Activated CD4-positive, alpha-beta T cell treated with anti-CD3 and anti-CD28 coated beads for 36 hours (primary cell): ENCODE results near the gene CREM. TPM values are rescaled to one million over a fixed set of nuclear protein-coding genes. Genes with fewer than 3 reads are reported as not detected.
A peak's percentile ranks its signal among the peaks of the same experiment; 100 is the strongest.

Experiments
- ATAC-seq: fragments of 200-7000 bp; cut with Tn5 transposase; one replicate; pipeline ENCODE4 v1.10.0; 2021; ENCODE audit warnings: mild to moderate bottlenecking, moderate library complexity
- CTCF ChIA-PET: fragments of 350-600 bp; sonication (Branson Sonifier 250); formaldehyde crosslinking; loops from one replicate; lab custom pipeline; 2021; ENCODE audit warnings: antibody characterized with exemption; lab: Charles Lee
- POLR2A ChIA-PET: fragments of 350-600 bp; sonication (Branson Sonifier 250); formaldehyde crosslinking; loops from one replicate; lab custom pipeline; 2021; ENCODE audit warnings: antibody characterized with exemption, inconsistent platforms; lab: Charles Lee
- DNase-seq: peaks from one replicate; pipeline ENCODE4 v3.0.0-alpha.2; 2020
- H3K27ac Mint-ChIP-seq: one replicate; pipeline ENCODE4 v1.8.0; 2021; ENCODE audit warnings: mixed read lengths
- H3K27me3 Mint-ChIP-seq: one replicate; pipeline ENCODE4 v1.8.0; 2021; ENCODE audit warnings: mixed read lengths
- H3K36me3 Mint-ChIP-seq: one replicate; pipeline ENCODE4 v1.8.0; 2021; ENCODE audit warnings: low read depth, mixed read lengths
- H3K4me1 Mint-ChIP-seq: one replicate; pipeline ENCODE4 v1.8.0; 2021; ENCODE audit warnings: mixed read lengths
- H3K4me3 Mint-ChIP-seq: one replicate; pipeline ENCODE4 v1.8.0; 2021; ENCODE audit warnings: mild to moderate bottlenecking, moderate library complexity, mixed read lengths
- H3K9me3 Mint-ChIP-seq: one replicate; pipeline ENCODE4 v1.8.0; 2021; ENCODE audit warnings: low read depth, mixed read lengths
- intact Hi-C, 2 experiments: fragments of 100-400 bp; cut with DNase I in 1 of 2; cut with micrococcal nuclease in 1 of 2; formaldehyde crosslinking; loops; one replicate each; pipeline versions ENCODE4 v1.14.2 to v1.15.1; 2022 to 2024; cut with DNase I, micrococcal nuclease
- total RNA-seq, 2 experiments: library from RNA; stranded (reverse); gene quantifications; one replicate each; pipeline ENCODE4 v1.2.3, GENCODE V29; 2021

CREM gene
- total RNA-seq, 2 experiments from 2014 or later: 106 to 126 TPM

- H3K27me3 Mint-ChIP-seq: peaks cover 8% of the 10 kb centered on the region
- H3K9me3 Mint-ChIP-seq: no peaks in the 10 kb centered on the region
- ChIA-PET CTCF (interaction anchor here (1.1 to 1.4 kb wide), 2 partner anchors 99 to 103 kb away, joined by 4 to 5 read pairs; no protein-coding TSS in a partner anchor), POLR2A (no interaction called here)
- H3K4me1 Mint-ChIP-seq: no peaks in the 10 kb centered on the region
- no peaks in the 10 kb centered on the region for H3K36me3 Mint-ChIP-seq
- H3K4me3 Mint-ChIP-seq: no peak overlapping the region
- no peak for ATAC-seq
- intact Hi-C loops: no loop called here
- H3K27ac Mint-ChIP-seq: no peak overlapping the region
- DNase-seq: no peak
Measured at GRCh38 chr10:35097510-35097909, 29.1 kb upstream of the CREM start.

GRCh38 chr10:35103882-35104281 is 22.8 kb upstream of the CREM start:
- Mint-ChIP-seq H3K36me3 (no peaks in the 10 kb centered on the region), H3K9me3 (no peaks in the 10 kb centered on the region), H3K27ac (no peak overlapping the region), H3K4me1 (no peaks in the 10 kb centered on the region), H3K27me3 (no peaks in the 10 kb centered on the region), H3K4me3 (no peak overlapping the region)
- intact Hi-C loops: no loop called here
- DNase-seq: no peak
- ChIA-PET POLR2A (no interaction called here), CTCF (interaction anchor here (0.6 kb wide), 1 partner anchor 17 kb away, joined by 3 read pairs; no protein-coding TSS in a partner anchor)
- ATAC-seq: no peak

GRCh38 chr10:35112571-35112970 is 14.1 kb upstream of the CREM start:
- no peak overlapping the region for H3K27ac Mint-ChIP-seq
- no peaks in the 10 kb centered on the region for H3K9me3 Mint-ChIP-seq
- H3K4me1 Mint-ChIP-seq: no peaks in the 10 kb centered on the region
- no peak for DNase-seq
- no peaks in the 10 kb centered on the region for H3K36me3 Mint-ChIP-seq
- no peak overlapping the region for H3K4me3 Mint-ChIP-seq
- POLR2A ChIA-PET: no interaction called here
- no peaks in the 10 kb centered on the region for H3K27me3 Mint-ChIP-seq
- CTCF ChIA-PET: interaction anchor here (1.1 kb wide), 1 partner anchor 10 kb away, joined by 3 read pairs; no protein-coding TSS in a partner anchor
- intact Hi-C loops: no loop called here
- ATAC-seq: no peak

DNA sequence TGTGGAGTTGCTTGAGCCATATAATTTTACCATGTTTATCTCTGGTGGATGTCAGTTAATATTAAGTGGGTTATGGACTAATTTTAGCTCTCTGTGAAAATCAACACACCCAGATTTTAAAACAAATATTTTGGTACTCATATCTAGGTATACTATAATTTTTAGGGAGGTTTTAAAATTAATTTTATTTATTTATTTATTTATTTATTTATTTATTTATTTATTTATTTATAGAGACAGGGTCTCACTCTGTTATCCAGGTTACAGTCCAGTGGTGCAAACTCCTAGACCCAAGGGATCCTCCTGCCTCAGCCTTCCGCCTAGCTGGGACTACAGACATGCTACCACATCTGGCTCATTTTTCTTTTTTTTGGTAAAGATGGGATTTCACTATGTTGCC is 7.3 kb upstream of the CREM start:
- Mint-ChIP-seq H3K27ac (no peak overlapping the region), H3K36me3 (no peaks in the 10 kb centered on the region), H3K4me1 (peaks cover 12% of the 10 kb centered on the region), H3K9me3 (no peaks in the 10 kb centered on the region), H3K27me3 (no peaks in the 10 kb centered on the region), H3K4me3 (no peak overlapping the region)
- DNase-seq: no peak
- no peak for ATAC-seq
- intact Hi-C loops: no loop called here
- CTCF ChIA-PET: interaction anchor here (0.7 to 6.7 kb wide), 16 partner anchors 8 to 174 kb away, joined by 3 to 102 read pairs (median 4); no protein-coding TSS in a partner anchor
- POLR2A ChIA-PET: interaction anchor here (0.7 to 2.0 kb wide), 2 partner anchors 10 to 76 kb away, joined by 3 to 11 read pairs; no protein-coding TSS in a partner anchor

GRCh38 chr10:35124540-35124939 is 2.1 kb upstream of the CREM start:
- peaks cover 37% of the 10 kb centered on the region for H3K4me1 Mint-ChIP-seq
- no peaks in the 10 kb centered on the region for H3K27me3 Mint-ChIP-seq
- CTCF ChIA-PET: interaction anchor here (0.5 to 8.9 kb wide), 4 partner anchors 71 to 107 kb away, joined by 3 to 102 read pairs (median 52); no protein-coding TSS in a partner anchor
- peaks cover 13% of the 10 kb centered on the region for H3K36me3 Mint-ChIP-seq
- intact Hi-C loops: loop anchor here in 1 of 2 experiments (10.0 kb wide), 1 partner anchor 320 kb away; no protein-coding TSS in a partner anchor
- peak overlapping the region; percentile 86 for H3K4me3 Mint-ChIP-seq
- H3K9me3 Mint-ChIP-seq: no peaks in the 10 kb centered on the region
- ATAC-seq: no peak
- no peak overlapping the region for H3K27ac Mint-ChIP-seq
- no peak for DNase-seq
- POLR2A ChIA-PET: no interaction called here

DNA sequence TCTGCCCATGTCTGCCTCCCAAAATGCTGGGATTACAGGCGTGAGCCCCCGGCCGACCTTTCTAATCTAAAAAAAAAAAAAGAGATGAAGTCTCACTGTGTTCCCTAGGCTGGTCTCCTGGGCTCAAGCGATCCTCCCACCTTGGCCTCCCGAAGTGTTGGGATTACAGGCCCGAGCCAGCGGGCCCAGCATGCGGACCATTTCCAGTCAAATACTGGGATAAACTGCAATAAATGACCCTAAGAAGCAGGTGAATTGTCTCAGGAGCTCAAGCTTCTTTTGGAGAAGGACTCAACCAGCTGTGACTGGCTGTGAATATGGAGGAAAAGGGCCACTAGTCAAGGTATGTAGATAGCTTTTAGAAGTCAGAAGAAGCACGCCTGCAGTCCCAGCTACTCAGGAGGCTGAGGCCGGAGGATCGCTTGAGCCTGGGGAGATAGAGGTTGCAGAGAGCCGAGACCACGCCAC is 550 bp upstream of the CREM start:
- Mint-ChIP-seq H3K9me3 (no peaks in the 10 kb centered on the region), H3K4me3 (peak overlapping the region; percentile 86), H3K36me3 (peaks cover 17% of the 10 kb centered on the region), H3K27ac (peak overlapping the region; percentile 88), H3K27me3 (no peaks in the 10 kb centered on the region), H3K4me1 (peaks cover 51% of the 10 kb centered on the region)
- ATAC-seq (peak; percentile 3), DNase-seq (no peak)
- ChIA-PET CTCF (interaction anchor here (0.5 to 8.9 kb wide), 15 partner anchors 16 to 515 kb away, joined by 3 to 102 read pairs (median 3); no protein-coding TSS in a partner anchor), POLR2A (interaction anchor here (0.6 to 3.8 kb wide), 8 partner anchors 24 to 93 kb away, joined by 3 to 93 read pairs (median 4); no protein-coding TSS in a partner anchor)
- intact Hi-C loops: loop anchor here (1.0 to 10.0 kb wide), 12 partner anchors 35 to 516 kb away; partner anchors contain the start of genes CUL2 (in 2 of the 2), FZD8 (in 2 of the 2) and CCNY (in 1 of the 2)

DNA sequence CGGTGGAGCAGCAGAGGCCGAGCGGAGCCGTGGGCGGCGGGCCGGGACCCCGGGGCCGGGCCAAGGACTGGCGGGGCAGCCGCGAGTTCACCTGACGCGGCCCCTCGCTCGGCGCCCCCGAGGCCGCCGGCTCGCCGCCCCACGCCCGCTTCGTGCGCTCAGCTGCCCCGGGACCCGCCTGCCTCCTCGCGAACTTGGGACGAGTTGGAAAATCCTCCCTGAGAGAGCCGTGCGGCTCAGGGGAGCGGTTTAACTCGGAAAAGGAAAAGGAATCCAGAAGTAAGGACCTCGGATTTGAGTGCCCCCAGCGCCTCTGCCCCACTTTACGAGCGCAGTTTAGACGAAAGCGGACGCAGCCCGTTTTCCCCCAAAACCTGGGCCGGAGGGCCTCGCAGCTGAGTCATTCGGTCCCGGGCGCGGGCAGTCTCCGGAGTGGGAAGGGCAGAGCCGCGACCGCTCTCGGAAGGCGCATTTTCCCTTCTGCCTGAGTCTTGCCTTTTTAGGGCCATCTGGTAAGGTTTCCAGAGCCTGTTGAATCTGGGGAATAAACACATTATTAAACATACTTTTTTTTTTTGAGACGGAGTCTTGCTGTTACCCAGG is 744 bp downstream of the CREM start:
- peaks cover 17% of the 10 kb centered on the region for H3K36me3 Mint-ChIP-seq

DNA sequence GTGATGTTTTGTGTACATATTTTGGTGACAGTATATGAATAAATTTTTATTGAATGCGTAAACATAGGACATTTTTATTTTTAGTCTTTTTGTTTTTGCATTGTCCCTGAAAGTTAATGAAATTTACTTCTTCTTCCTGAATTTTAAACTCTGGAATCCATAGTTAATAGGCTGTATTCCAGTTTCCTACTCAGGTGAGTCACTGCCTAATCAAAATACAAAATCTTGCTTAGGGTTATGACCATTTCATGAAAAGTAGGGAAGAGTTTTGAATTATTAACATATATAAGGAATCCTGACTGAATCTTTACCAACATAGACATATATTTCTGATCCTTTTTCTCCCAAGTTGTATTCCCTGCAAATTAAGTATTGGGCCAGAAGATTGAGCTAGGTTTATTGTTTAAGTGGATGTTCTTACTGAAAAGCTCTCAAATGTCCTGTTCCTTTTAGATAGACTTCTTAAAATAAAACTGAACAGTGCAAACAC is 2.6 kb downstream of the CREM start:
- no peaks in the 10 kb centered on the region for H3K9me3 Mint-ChIP-seq
- DNase-seq: no peak
- no peaks in the 10 kb centered on the region for H3K27me3 Mint-ChIP-seq
- peak overlapping the region; percentile 86 for H3K4me3 Mint-ChIP-seq
- CTCF ChIA-PET: interaction anchor here (1.0 to 8.9 kb wide), 2 partner anchors 20 to 66 kb away, joined by 5 to 102 read pairs; no protein-coding TSS in a partner anchor
- POLR2A ChIA-PET: interaction anchor here (0.6 kb wide), 1 partner anchor 10 kb away, joined by 3 read pairs; no protein-coding TSS in a partner anchor
- no peak for ATAC-seq
- H3K4me1 Mint-ChIP-seq: peaks cover 66% of the 10 kb centered on the region
- peaks cover 17% of the 10 kb centered on the region for H3K36me3 Mint-ChIP-seq
- intact Hi-C loops: loop anchor here (5.0 to 10.0 kb wide), 2 partner anchors 316 to 513 kb away; partner anchors contain the start of gene FZD8 (in 1 of the 2)
- H3K27ac Mint-ChIP-seq: peak overlapping the region; percentile 99

More for the DNA sequence above, 744 bp downstream of the CREM start:
- intact Hi-C loops: loop anchor here (1.0 to 10.0 kb wide), 9 partner anchors 22 to 515 kb away; partner anchors contain the start of genes CUL2 (in 1 of the 2) and FZD8 (in 1 of the 2)
- Mint-ChIP-seq H3K27me3 (no peaks in the 10 kb centered on the region), H3K4me3 (peak overlapping the region; percentile 86), H3K4me1 (peaks cover 62% of the 10 kb centered on the region), H3K9me3 (no peaks in the 10 kb centered on the region), H3K27ac (peak overlapping the region; percentile 99)
- ChIA-PET POLR2A (interaction anchor here (0.8 to 3.8 kb wide), 6 partner anchors 22 to 212 kb away, joined by 4 to 93 read pairs (median 8); no protein-coding TSS in a partner anchor), CTCF (interaction anchor here (0.8 to 8.9 kb wide), 5 partner anchors 68 to 216 kb away, joined by 3 to 102 read pairs (median 6); no protein-coding TSS in a partner anchor)
- DNase-seq: peak; percentile 77
- no peak for ATAC-seq

DNA sequence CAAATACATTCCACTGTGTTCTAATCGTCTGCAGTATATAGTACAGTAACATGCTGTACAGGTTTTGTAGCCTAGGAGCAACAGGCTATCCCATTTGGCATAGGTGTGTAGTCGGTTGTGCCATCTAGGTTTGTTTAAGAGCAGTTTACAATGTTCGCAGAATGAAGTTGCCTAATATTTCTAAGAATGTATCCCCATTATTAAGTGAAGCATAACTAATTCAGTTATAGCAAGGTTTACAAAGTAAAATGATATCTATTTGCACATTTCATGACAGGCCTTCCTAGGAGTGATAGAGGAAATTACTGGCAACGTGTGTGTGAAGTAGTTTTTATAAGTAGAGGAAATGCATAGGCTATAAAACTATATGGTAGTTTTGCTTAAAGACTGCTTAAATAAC is 4.0 kb downstream of the CREM start:
- ATAC-seq (no peak), DNase-seq (no peak)
- POLR2A ChIA-PET: no interaction called here
- intact Hi-C loops: no loop called here
- H3K36me3 Mint-ChIP-seq: peaks cover 17% of the 10 kb centered on the region
- no peaks in the 10 kb centered on the region for H3K9me3 Mint-ChIP-seq
- CTCF ChIA-PET: interaction anchor here (0.6 to 8.9 kb wide), 2 partner anchors 65 to 109 kb away, joined by 3 to 102 read pairs; no protein-coding TSS in a partner anchor
- peak overlapping the region; percentile 49 for H3K4me3 Mint-ChIP-seq
- peak overlapping the region; percentile 79 for H3K27ac Mint-ChIP-seq
- no peaks in the 10 kb centered on the region for H3K27me3 Mint-ChIP-seq
- peaks cover 57% of the 10 kb centered on the region for H3K4me1 Mint-ChIP-seq

DNA sequence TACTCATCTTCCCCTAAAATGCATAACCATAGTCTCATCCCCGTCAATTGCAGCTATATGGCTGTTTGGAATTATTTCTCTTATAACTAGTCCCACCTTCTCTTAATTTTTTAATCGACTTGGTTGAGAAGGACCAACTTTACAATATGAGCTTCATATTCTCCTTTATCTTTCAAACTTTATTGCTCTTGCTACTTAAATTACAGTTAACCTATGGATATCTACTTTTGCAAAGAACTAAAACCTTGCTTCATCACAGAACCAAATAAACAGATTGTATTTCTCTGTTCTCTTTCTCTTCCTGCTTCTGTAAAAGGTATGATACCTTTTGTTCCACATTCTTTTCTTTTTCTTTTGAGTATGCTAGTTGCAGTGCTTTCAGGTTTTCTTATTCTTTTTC is 6.1 kb downstream of the CREM start:
- ChIA-PET CTCF (interaction anchor here (0.7 to 2.6 kb wide), 5 partner anchors 11 to 63 kb away, joined by 3 to 17 read pairs (median 3); no protein-coding TSS in a partner anchor), POLR2A (no interaction called here)
- peak overlapping the region; percentile 62 for H3K4me3 Mint-ChIP-seq
- H3K36me3 Mint-ChIP-seq: peaks cover 17% of the 10 kb centered on the region
- intact Hi-C loops: loop anchor here (1.0 to 2.0 kb wide), 3 partner anchors 16 to 63 kb away; no protein-coding TSS in a partner anchor
- no peaks in the 10 kb centered on the region for H3K27me3 Mint-ChIP-seq
- peaks cover 66% of the 10 kb centered on the region for H3K4me1 Mint-ChIP-seq
- DNase-seq (no peak), ATAC-seq (no peak)
- no peaks in the 10 kb centered on the region for H3K9me3 Mint-ChIP-seq
- H3K27ac Mint-ChIP-seq: peak overlapping the region; percentile 66

DNA sequence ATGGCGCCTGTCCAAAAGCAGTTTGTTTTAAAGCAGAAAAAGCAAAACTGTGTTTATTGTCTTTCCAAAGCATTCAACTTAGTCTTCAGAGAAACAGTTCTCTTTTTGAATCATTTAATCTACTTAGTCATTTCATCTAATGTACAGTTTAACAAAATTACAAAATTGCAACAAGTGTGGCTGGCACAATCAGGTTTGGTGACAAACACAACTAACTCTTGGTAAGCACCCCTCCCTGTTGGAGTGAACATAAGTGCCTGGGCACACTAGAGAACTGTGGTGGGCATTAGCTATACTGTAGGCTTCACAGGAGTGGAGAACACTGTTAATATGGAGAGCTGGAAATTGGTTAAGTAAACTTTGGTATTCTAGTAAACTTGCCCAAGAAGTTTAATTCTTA is 6.9 kb downstream of the CREM start:
- ATAC-seq (peak; percentile 50), DNase-seq (no peak)
- intact Hi-C loops: loop anchor here in 1 of 2 experiments (2.0 kb wide), 1 partner anchor 15 kb away; no protein-coding TSS in a partner anchor
- Mint-ChIP-seq H3K27ac (peak overlapping the region; percentile 66), H3K4me3 (no peak overlapping the region), H3K27me3 (no peaks in the 10 kb centered on the region), H3K36me3 (peaks cover 12% of the 10 kb centered on the region), H3K9me3 (no peaks in the 10 kb centered on the region), H3K4me1 (peaks cover 62% of the 10 kb centered on the region)
- POLR2A ChIA-PET: interaction anchor here (0.5 to 0.7 kb wide), 4 partner anchors 34 to 363 kb away, joined by 3 read pairs; no protein-coding TSS in a partner anchor
- CTCF ChIA-PET: interaction anchor here (2.6 kb wide), 1 partner anchor 62 kb away, joined by 17 read pairs; no protein-coding TSS in a partner anchor
